ENCODE data around the gene VWA5A.

The VWA5A gene, protein sequence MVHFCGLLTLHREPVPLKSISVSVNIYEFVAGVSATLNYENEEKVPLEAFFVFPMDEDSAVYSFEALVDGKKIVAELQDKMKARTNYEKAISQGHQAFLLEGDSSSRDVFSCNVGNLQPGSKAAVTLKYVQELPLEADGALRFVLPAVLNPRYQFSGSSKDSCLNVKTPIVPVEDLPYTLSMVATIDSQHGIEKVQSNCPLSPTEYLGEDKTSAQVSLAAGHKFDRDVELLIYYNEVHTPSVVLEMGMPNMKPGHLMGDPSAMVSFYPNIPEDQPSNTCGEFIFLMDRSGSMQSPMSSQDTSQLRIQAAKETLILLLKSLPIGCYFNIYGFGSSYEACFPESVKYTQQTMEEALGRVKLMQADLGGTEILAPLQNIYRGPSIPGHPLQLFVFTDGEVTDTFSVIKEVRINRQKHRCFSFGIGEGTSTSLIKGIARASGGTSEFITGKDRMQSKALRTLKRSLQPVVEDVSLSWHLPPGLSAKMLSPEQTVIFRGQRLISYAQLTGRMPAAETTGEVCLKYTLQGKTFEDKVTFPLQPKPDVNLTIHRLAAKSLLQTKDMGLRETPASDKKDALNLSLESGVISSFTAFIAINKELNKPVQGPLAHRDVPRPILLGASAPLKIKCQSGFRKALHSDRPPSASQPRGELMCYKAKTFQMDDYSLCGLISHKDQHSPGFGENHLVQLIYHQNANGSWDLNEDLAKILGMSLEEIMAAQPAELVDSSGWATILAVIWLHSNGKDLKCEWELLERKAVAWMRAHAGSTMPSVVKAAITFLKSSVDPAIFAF

DNA sequence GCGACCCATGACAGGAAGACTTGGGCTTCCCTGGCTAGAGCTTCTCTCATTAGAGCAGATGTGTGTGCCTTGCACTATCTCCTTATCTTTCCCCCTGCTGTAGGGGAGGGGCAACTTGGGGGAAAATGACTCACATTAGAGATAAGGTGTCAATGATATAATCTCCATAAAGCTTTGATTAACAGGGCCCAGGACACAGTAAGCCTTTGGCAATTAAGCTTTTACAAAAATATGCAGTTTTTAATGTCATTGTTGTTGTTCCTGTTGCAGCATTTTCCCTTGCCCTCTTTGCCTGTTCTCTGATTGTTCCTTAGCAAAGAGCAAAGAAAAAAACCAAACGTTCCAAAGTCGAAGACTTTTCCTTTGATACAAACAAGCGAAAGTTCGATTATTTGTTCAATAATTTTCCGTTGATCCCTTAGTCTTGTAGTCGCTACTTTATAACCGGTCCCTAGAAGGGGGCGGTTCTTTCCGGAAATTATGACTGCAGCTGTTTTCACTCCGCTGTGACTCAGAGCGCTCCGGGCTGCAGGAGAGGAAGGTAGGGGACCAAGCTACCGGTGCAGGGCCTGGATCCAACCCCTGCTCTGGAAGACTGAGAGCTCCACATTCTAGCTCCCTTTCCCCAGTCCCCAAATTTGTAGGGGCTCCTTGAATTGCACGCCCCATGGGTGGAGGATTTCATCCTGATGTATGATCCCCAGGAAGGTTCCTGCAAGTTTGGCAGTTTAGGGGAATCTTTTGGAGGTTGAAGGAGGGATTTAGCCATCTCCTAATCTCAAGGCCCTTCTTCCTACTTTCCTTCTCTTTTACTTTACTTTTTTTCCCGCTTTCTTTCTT is at the start of gene VWA5A:
TSS of gene VWA5A (plus strand) at position 509 of the 840 bp plus-strand sequence. CDS start 2,062 bp downstream, outside the sequence.
- Mint-ChIP-seq H3K27ac (peak within 1 kb of the TSS; percentile 90), H3K9me3 (no peaks in the 10 kb centered on the region), H3K4me3 (peak within 1 kb of the TSS; percentile 85), H3K36me3 (ENCODE audit: low read depth) (peaks cover 28% of the 10 kb centered on the region), H3K4me1 (ENCODE audit: low read depth) (peaks cover 32% of the 10 kb centered on the region), H3K27me3 (peaks cover 13% of the 10 kb centered on the region)
- peak; percentile 76 for DNase-seq

DNA sequence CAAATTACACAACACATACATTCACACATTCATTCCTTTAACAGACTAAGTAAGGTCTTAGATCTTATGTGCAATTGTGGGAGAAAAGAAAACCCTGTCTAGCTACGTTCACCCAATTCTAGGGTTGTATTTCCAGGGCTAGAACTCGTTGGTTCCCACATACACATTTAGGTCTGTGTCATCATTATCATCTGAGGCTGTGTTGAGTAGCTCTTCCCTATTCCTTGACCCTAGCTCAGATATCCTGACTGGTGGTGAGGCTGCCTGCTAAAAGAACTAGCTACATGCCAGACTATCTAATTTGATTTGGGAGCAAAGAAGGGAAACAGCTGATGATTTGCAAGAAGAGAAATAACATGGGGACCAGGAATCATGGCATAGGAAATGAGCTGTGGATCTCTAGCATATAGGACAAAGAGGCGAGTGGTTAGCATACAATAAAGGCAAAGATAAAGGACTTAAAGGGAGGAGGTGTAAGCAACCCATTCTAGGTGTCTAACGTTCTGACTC is 46.6 kb upstream of the VWA5A start:
- no peak overlapping the region for H3K4me3 Mint-ChIP-seq
- H3K27me3 Mint-ChIP-seq = peaks cover 66% of the 10 kb centered on the region
- H3K9me3 Mint-ChIP-seq = no peaks in the 10 kb centered on the region
- no peak for DNase-seq
- H3K27ac Mint-ChIP-seq = no peak overlapping the region
- H3K36me3 Mint-ChIP-seq (ENCODE audit: low read depth) = no peaks in the 10 kb centered on the region
- H3K4me1 Mint-ChIP-seq (ENCODE audit: low read depth) = peaks cover 17% of the 10 kb centered on the region

DNA sequence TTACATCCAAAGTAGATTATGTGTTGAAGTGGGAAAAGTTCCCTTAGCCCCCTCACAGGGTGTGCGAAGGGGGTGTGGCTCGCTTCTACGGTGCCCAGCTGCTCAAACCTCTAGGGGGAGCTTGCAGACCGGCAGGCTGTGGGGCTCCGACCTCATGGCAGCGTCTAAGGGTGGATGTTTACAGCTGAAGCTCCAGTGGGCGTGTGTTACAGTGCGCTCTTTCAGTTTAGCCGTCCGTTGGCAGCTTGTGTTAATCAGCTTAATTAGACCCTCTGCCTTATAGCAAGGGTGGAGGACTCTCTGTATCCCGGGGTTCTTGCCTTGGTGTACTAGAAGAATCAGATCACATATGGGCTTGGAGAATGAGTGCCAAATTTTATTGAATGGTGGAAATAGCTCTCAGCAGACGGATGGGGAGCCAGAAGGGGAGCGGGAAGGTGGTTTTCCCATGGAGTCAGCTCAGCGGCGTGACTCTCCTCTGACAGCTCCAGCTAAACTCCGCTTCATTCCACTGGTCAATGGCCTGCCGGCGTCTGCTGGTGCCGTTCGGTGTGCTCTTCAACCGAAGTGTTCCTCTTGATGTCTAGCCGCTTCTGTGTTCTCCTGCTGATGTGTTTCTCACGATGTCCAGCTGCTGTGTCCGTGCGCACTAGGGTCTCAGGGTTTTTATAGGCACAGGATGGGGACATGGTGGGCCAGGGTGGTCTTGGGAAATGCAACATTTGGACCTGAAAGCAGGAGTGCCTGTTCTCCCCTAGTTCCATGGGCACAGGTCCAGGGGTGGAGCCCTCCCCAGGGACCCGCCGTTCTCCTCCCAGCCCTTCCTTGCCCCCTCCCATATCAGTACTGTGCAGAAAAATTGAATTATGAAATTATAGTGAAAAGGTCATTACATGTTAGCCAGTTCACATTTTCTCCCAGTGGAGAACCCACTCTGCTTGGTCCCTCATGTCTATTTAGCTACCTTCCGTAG is 45.5 kb upstream of the VWA5A start:
- H3K9me3 Mint-ChIP-seq = no peaks in the 10 kb centered on the region
- no peak overlapping the region for H3K4me3 Mint-ChIP-seq
- no peaks in the 10 kb centered on the region for H3K36me3 Mint-ChIP-seq (ENCODE audit: low read depth)
- H3K27me3 Mint-ChIP-seq = peaks cover 66% of the 10 kb centered on the region
- peaks cover 17% of the 10 kb centered on the region for H3K4me1 Mint-ChIP-seq (ENCODE audit: low read depth)
- no peak overlapping the region for H3K27ac Mint-ChIP-seq
- peak; percentile 42 for DNase-seq

DNA sequence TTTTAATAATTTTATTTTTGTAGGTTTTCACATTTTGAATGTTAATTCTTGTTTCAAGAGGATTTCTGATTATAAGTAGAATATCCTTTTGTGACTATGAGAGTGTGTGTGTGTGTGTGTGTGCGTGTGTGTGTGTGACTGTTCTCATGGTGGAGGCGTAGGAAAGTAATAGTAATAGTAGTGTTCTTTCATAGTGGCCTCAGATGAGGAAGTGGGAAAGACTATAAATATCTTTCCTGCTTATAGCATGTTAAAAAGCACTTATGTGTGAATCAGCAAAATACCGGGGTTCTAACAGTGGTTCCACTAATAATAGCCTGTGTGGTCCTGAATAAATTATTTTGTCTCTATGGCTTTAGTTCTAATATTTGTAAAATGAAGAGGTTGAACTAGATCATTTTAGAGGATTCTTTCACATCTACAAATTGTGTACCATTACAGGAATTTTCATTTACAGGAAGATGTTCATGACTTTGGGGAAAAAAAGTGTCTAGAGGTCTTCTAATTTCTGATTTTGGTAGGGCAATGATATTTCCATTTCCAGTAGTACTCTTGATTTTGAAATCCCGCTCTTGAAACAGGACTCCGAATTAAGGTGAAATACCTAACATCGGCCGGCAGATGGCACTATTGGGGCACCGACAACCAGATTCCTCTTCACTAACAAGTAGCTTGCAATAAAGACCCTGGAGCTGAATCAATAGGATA is 44.2 kb upstream of the VWA5A start:
- no peaks in the 10 kb centered on the region for H3K36me3 Mint-ChIP-seq (ENCODE audit: low read depth)
- peak; percentile 73 for DNase-seq
- no peak overlapping the region for H3K4me3 Mint-ChIP-seq
- peaks cover 18% of the 10 kb centered on the region for H3K4me1 Mint-ChIP-seq (ENCODE audit: low read depth)
- H3K27me3 Mint-ChIP-seq = peaks cover 71% of the 10 kb centered on the region
- H3K27ac Mint-ChIP-seq = no peak overlapping the region
- H3K9me3 Mint-ChIP-seq = no peaks in the 10 kb centered on the region

DNA sequence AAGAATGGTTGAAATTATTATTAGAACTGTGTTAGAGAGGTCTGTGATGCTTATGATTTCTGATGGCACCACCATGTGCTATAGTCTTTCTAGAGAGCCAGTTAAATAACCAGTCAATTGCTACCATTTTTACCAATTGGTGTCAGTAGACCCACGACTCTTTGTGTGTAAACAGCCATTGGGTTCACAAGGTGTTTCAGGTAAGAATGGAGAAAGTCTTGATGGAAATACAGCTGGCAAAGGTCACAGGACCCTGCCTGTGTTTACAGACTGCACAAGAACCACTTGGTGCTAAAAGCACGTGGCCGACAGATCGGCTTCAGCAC is 43.7 kb upstream of the VWA5A start:
- no peaks in the 10 kb centered on the region for H3K36me3 Mint-ChIP-seq (ENCODE audit: low read depth)
- no peak overlapping the region for H3K4me3 Mint-ChIP-seq
- H3K4me1 Mint-ChIP-seq (ENCODE audit: low read depth) = peaks cover 23% of the 10 kb centered on the region
- no peaks in the 10 kb centered on the region for H3K9me3 Mint-ChIP-seq
- H3K27ac Mint-ChIP-seq = no peak overlapping the region
- DNase-seq = no peak
- H3K27me3 Mint-ChIP-seq = peaks cover 71% of the 10 kb centered on the region

DNA sequence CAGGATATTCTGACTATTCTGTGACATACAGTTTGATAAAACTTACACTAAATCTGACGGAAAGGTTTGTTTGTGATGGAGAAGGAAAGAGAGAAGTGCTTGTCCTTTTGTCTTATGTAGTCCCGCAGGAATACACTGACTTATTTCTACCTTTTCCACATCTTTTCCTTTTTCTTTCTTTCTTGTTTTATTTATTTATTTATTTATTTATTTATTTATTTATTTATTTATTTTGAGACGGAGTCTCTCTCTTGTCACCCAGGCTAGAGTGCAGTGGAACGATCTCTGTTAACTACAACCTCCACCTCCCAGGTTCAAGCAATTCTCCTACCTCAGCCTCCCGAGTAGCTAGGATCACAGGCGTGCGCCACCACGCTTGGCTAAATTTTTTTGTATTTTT is 43.1 kb upstream of the VWA5A start:
- H3K36me3 Mint-ChIP-seq (ENCODE audit: low read depth) = no peaks in the 10 kb centered on the region
- H3K27ac Mint-ChIP-seq = no peak overlapping the region
- peaks cover 72% of the 10 kb centered on the region for H3K27me3 Mint-ChIP-seq
- no peak for DNase-seq
- no peak overlapping the region for H3K4me3 Mint-ChIP-seq
- H3K9me3 Mint-ChIP-seq = no peaks in the 10 kb centered on the region
- peaks cover 25% of the 10 kb centered on the region for H3K4me1 Mint-ChIP-seq (ENCODE audit: low read depth)

DNA sequence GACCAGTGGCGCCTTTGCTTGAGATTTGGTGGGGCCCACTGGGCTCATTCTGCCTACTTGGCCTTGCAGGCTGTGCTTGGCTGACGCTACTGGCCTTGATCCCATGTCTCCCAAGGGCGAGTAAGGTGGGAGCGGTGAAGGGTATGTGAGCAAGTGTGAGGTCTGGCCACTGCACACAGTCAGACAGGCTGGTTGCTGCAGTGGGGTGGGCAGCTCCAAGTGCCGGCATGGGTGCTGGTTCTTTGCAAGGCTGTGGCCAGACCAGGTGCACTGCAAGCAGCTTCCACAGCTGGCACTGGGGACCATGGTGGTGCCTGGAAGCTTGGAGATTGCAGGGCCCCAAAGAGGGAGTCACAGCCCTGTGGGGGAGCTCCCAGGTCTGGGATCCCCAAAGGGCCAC is 40.7 kb upstream of the VWA5A start:
- Mint-ChIP-seq H3K27me3 (peaks cover 66% of the 10 kb centered on the region), H3K27ac (no peak overlapping the region), H3K4me3 (no peak overlapping the region), H3K9me3 (no peaks in the 10 kb centered on the region), H3K36me3 (ENCODE audit: low read depth) (no peaks in the 10 kb centered on the region), H3K4me1 (ENCODE audit: low read depth) (peaks cover 17% of the 10 kb centered on the region)
- no peak for DNase-seq

DNA sequence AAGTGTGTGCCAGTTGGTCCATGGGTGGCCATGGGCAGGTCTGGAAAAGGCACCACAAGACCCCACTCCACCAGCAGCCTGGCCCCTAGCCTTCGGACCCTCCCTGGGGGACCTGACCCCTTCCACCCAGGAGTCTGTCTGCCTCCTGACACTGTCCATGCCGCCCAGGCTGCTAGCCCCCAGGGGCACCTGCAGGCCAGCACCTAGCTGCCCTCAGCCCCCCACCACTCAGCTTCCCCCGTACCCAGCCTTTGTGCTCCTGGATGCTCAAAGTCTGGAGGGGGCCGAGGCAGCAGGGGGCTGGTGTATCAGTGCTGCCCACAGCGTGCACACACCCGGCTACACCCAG is 39.8 kb upstream of the VWA5A start:
- Mint-ChIP-seq H3K4me1 (ENCODE audit: low read depth) (peaks cover 13% of the 10 kb centered on the region), H3K36me3 (ENCODE audit: low read depth) (no peaks in the 10 kb centered on the region), H3K27me3 (peaks cover 61% of the 10 kb centered on the region), H3K4me3 (no peak overlapping the region), H3K9me3 (no peaks in the 10 kb centered on the region), H3K27ac (no peak overlapping the region)
- DNase-seq = no peak

DNA sequence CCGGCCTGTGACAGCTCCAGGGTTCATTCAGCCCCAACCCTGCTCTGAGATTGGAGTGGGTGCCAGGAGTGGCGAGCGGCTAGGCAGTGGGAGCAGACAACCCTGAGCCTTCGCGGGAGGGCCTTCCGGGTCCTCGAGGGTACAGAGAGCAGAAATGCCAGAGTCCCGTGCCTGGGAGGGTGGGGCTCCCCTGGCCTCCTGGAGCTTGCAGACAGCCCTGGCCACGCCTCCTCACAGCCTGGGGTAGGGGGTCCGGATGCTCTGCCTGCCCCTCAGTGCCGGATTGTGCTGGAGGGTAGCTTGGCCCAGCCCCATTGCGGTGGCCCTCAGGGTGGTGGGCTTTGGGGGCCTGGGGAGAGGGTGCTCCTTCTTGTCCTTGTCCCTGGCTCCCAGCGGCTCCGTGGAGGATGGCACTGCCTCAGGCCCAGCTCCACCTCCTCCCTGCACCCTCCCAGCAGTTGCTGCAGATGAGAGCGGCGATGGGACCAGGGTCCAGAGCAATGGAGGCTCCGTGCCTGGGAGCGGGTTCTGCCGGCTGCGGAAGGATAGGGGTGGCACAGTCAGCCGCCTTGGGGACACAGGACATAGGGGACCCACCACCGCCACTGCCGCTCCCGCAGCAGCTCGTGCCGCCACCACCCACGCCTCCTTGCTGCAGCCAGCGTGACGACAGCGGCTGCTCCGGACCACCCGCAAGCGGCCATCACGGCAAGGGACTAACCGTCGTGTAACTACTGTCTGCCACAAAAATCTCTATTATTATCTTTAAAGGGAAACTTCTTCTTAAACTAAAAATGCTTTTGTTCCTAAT is 39.2 kb upstream of the VWA5A start:
- peak; percentile 36 for DNase-seq
- H3K36me3 Mint-ChIP-seq (ENCODE audit: low read depth) = no peaks in the 10 kb centered on the region
- no peaks in the 10 kb centered on the region for H3K9me3 Mint-ChIP-seq
- peak overlapping the region; percentile 55 for H3K4me3 Mint-ChIP-seq
- H3K27me3 Mint-ChIP-seq = peaks cover 61% of the 10 kb centered on the region
- H3K4me1 Mint-ChIP-seq (ENCODE audit: low read depth) = peaks cover 12% of the 10 kb centered on the region
- H3K27ac Mint-ChIP-seq = no peak overlapping the region

DNA sequence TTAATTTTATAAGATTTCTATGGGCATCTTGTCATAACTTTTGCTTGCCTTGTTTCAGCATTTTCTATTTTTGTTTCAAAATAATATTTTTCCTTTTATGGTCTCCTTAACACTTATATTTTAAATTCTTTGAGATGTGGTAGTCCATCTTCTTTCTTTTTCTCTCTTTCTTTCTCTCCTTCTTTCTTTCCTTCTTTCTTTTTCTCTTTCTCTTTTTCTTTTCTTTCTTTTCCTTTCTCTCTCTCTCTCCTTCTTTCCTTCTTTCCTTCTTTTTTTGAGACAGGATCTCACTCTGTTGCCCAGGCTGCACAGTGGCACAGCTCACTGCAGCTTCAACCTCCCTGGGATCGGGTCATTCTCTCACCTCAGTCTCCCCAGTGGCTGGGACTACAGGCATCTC is 38.0 kb upstream of the VWA5A start:
- DNase-seq = no peak
- no peaks in the 10 kb centered on the region for H3K36me3 Mint-ChIP-seq (ENCODE audit: low read depth)
- H3K4me1 Mint-ChIP-seq (ENCODE audit: low read depth) = peaks cover 9% of the 10 kb centered on the region
- peaks cover 59% of the 10 kb centered on the region for H3K27me3 Mint-ChIP-seq
- no peaks in the 10 kb centered on the region for H3K9me3 Mint-ChIP-seq
- no peak overlapping the region for H3K4me3 Mint-ChIP-seq
- no peak overlapping the region for H3K27ac Mint-ChIP-seq

DNA sequence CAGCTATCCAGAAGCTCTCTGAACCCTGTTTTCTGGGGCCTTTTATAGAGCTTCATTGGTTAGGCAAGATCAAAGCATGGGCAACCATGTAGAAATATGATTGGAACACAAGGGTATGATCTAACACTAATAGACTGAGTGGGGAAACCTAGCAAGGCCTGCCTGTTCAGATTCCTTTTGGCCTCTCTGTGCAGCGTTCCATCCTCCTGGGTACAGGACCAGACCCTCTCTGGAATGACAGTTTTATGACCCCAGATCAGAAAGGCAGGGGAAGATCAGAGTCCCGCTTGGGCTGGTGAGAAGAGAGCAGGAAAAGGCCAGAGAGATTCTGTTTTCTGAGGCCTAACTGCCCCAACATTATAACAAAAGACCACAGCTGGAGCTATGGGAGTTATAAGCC is 36.7 kb upstream of the VWA5A start:
- Mint-ChIP-seq H3K27ac (no peak overlapping the region), H3K4me3 (no peak overlapping the region), H3K4me1 (ENCODE audit: low read depth) (peaks cover 9% of the 10 kb centered on the region), H3K9me3 (no peaks in the 10 kb centered on the region), H3K36me3 (ENCODE audit: low read depth) (no peaks in the 10 kb centered on the region), H3K27me3 (peaks cover 56% of the 10 kb centered on the region)
- DNase-seq = no peak

DNA sequence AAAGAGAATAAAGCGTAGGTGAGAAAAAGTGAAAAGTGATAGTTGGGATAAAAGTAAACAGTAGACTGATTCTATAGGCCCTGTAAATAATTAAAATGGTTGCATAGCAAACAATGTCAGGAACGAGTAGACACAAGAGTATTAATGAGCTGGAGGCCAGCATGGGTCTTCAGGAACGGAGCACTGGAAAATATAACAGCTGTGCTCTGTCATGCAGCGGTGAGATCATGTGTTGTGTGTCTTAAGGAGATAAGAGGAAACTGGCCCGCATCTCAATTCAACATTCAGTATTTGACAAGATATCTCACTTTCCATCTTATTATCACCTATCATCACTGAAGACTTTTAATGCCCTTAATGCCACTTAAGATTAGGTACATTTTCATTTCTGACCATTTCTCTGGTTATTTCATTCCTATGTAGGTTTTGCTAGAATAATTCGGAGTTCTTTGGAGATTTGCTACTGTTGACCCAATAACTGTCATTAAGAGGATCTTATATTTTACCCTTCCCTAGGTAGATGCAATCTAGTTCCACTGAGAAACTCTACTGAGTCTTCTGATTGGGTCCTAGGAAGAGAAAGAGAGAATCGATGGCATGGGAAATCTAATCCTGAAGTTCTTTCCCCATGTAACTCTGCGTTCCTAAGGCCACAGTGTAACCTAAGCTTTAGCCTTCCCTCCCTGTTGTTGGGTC is 35.5 kb upstream of the VWA5A start:
- Mint-ChIP-seq H3K4me1 (ENCODE audit: low read depth) (peaks cover 9% of the 10 kb centered on the region), H3K36me3 (ENCODE audit: low read depth) (no peaks in the 10 kb centered on the region), H3K27ac (no peak overlapping the region), H3K27me3 (peaks cover 50% of the 10 kb centered on the region), H3K4me3 (no peak overlapping the region), H3K9me3 (no peaks in the 10 kb centered on the region)
- DNase-seq = no peak
